CD4-positive, alpha-beta T cell treated with Interleukin-17A for 4 hours (primary cell): ENCODE measurements around the gene CAVIN3.
A peak's percentile ranks its signal among the peaks of the same experiment; 100 is the strongest.
"Not testable (repeated sequence)": the region's sequence is repeated elsewhere in the genome, so short reads cannot be mapped to it uniquely, and the experiment has no call there.

Experiments
- DNase-seq: peaks from one replicate; pipeline ENCODE4 v3.0.0-alpha.2; 2020; ENCODE audit warnings: mixed read lengths

CAVIN3 gene

GRCh38 chr11:6323291-6323905, 3.1 kb upstream of the CAVIN3 start:
- no peak for DNase-seq

- no peak for DNase-seq
Measured at GRCh38 chr11:6321961-6322362, 1.7 kb upstream of the CAVIN3 start.

GRCh38 chr11:6321356-6321755, 1.1 kb upstream of the CAVIN3 start:
- no peak for DNase-seq

GRCh38 chr11:6319704-6320410, 444 bp downstream of the CAVIN3 start:
- DNase-seq, result no peak

GRCh38 chr11:6319001-6319703, 1.1 kb downstream of the CAVIN3 start:
- no peak for DNase-seq

- DNase-seq, result no peak
Measured at GRCh38 chr11:6318204-6318603, 2.1 kb downstream of the CAVIN3 start.

- DNase-seq, result peak; percentile 32
Measured at GRCh38 chr11:6315811-6316425, 4.4 kb downstream of the CAVIN3 start.

GRCh38 chr11:6312106-6312505, 8.2 kb downstream of the CAVIN3 start:
- DNase-seq, result no peak

- DNase-seq, result no peak
Measured at GRCh38 chr11:6307876-6308275, 12.4 kb downstream of the CAVIN3 start.

GRCh38 chr11:6305297-6305696, 15.0 kb downstream of the CAVIN3 start:
- DNase-seq, result no peak

GRCh38 chr11:6303661-6304060, 16.6 kb downstream of the CAVIN3 start:
- no peak for DNase-seq

- no peak for DNase-seq
Measured at GRCh38 chr11:6301096-6301495, 19.2 kb downstream of the CAVIN3 start.

GRCh38 chr11:6300325-6300724, 20.0 kb downstream of the CAVIN3 start:
- no peak for DNase-seq

GRCh38 chr11:6298605-6299004, 21.7 kb downstream of the CAVIN3 start:
- no peak for DNase-seq

- DNase-seq, result no peak
Measured at GRCh38 chr11:6297831-6298230, 22.5 kb downstream of the CAVIN3 start.

- no peak for DNase-seq
Measured at GRCh38 chr11:6285019-6285418, 35.3 kb downstream of the CAVIN3 start.

GRCh38 chr11:6284250-6284649, 36.1 kb downstream of the CAVIN3 start:
- DNase-seq, result no peak

GRCh38 chr11:6283453-6284023, 36.8 kb downstream of the CAVIN3 start:
- DNase-seq, result no peak

- not testable (repeated sequence) for DNase-seq
Measured at GRCh38 chr11:6280809-6281208, 39.5 kb downstream of the CAVIN3 start.

- DNase-seq, result no peak
Measured at GRCh38 chr11:6273188-6273587, 47.1 kb downstream of the CAVIN3 start.

GRCh38 chr11:6271598-6271997, 48.7 kb downstream of the CAVIN3 start:
- DNase-seq, result no peak

- no peak for DNase-seq
Measured at GRCh38 chr11:6270584-6271246, 49.6 kb downstream of the CAVIN3 start.

GRCh38 chr11:6269994-6270393, 50.3 kb downstream of the CAVIN3 start:
- peak; percentile 14 for DNase-seq
